HepG2 (cell line): ENCODE results near the gene ADARB2. TPM values are rescaled to one million over a fixed set of nuclear protein-coding genes. Genes with fewer than 3 reads are reported as not detected.

Source experiments
- ATAC-seq: fragments of 200-7000 bp; cut with Tn5 transposase; 3 replicates; pipeline ENCODE4 v1.9.1; 2020; ENCODE audit warnings: mild to moderate bottlenecking, moderate library complexity
- BruUV-seq: library from RNA; stranded (reverse); fragments of 400-500 nt; replicated peaks from 2 replicates; lab custom pipeline; 2021; lab: Mats Ljungman, UMichigan
- CTCF ChIA-PET: fragments of 300-600 bp; formaldehyde crosslinking; extraction: SDS; loops from one replicate; lab custom pipeline; 2021; ENCODE audit warnings: low total read pairs, inconsistent platforms, low intra/inter-chr PET ratio; lab: Yijun Ruan, JAX
- POLR2A ChIA-PET: fragments of 350-600 bp; sonication (Branson Sonifier 250); formaldehyde crosslinking; loops from one replicate; lab custom pipeline; 2020; ENCODE audit warnings: antibody characterized with exemption, inconsistent platforms; lab: Yijun Ruan, JAX
- DNase-seq: peaks from one replicate; pipeline ENCODE4 v3.0.0-alpha.2; 2015; ENCODE audit warnings: low spot score
- FAIRE-seq: peaks from 3 replicates; lab custom pipeline; 2011; peaks lifted over from hg19 to GRCh38; lab: Jason Lieb, UNC
- H2AFZ ChIP-seq: one replicate; pipeline ENCODE4 v1.6.1; 2011; ENCODE audit warnings: low read length, inconsistent platforms
- H3K27ac ChIP-seq: fragments of 300-600 bp; 3 replicates; pipeline ENCODE4 v1.8.0; 2011; ENCODE audit warnings: mixed run types, mild to moderate bottlenecking, mixed read lengths, low read length, inconsistent platforms; ENCODE audit not compliant: insufficient read depth; ENCODE audit errors: extremely low read length
- H3K27me3 ChIP-seq, 2 experiments: fragments of 200-600 bp in 1 of 2; 2 replicates in 1 of 2; 3 replicates in 1 of 2; pipeline versions ENCODE4 v1.6.0 to v1.8.0; 2011; ENCODE audit warnings: low read length in 2 of 2, mild to moderate bottlenecking in 2 of 2, moderate library complexity in 2 of 2, inconsistent platforms in 1 of 2; ENCODE audit not compliant: insufficient read depth in 2 of 2, control insufficient read depth in 1 of 2
- H3K36me3 ChIP-seq, 2 experiments: fragments of 200-600 bp in 1 of 2; replicated peaks in 1 of 2; 2 replicates in 1 of 2; 3 replicates in 1 of 2; pipeline versions ENCODE4 v1.5.1 to v1.8.0; 2011; ENCODE audit warnings: low read length in 2 of 2, inconsistent platforms in 1 of 2; ENCODE audit not compliant: insufficient read depth in 2 of 2, control insufficient read depth in 1 of 2
- H3K4me1 ChIP-seq: 2 replicates; pipeline ENCODE4 v1.5.1; 2012; ENCODE audit warnings: low read length, inconsistent platforms; ENCODE audit not compliant: insufficient read depth
- H3K4me2 ChIP-seq: 2 replicates; pipeline ENCODE4 v1.6.0; 2011; ENCODE audit warnings: low read depth, low read length, inconsistent platforms
- H3K4me3 ChIP-seq, 3 experiments: fragments of 200-600 bp in 1 of 3; sonication (generic), shearing (Covaris generic) in 1 of 3; replicated peaks in 1 of 3; 2 replicates each; pipeline ENCODE4 v1.5.1; 2011 to 2016; ENCODE audit warnings: low read length in 3 of 3, inconsistent platforms in 2 of 3, low read depth in 2 of 3, mild to moderate bottlenecking in 2 of 3, control low read depth in 1 of 3, mixed read lengths in 1 of 3; ENCODE audit not compliant: insufficient read depth in 1 of 3
- H3K79me2 ChIP-seq: one replicate; pipeline ENCODE4 v1.6.1; 2011; ENCODE audit warnings: low read length, inconsistent platforms; ENCODE audit not compliant: insufficient read depth
- H3K9ac ChIP-seq: 2 replicates; pipeline ENCODE4 v1.6.0; 2011; ENCODE audit warnings: mild to moderate bottlenecking, low read depth, low read length, inconsistent platforms; ENCODE audit not compliant: insufficient read depth
- H3K9me3 ChIP-seq: 2 replicates; pipeline ENCODE4 v1.5.1; 2012; ENCODE audit warnings: mild to moderate bottlenecking, low read length
- H4K20me1 ChIP-seq: 2 replicates; pipeline ENCODE4 v1.6.0; 2011; ENCODE audit warnings: inconsistent platforms, mild to moderate bottlenecking, low read length, moderate library complexity; ENCODE audit not compliant: insufficient read depth
- AGO2 ChIP-seq: fragments of 200-400 bp; formaldehyde crosslinking; optimal IDR thresholded peaks from 2 replicates; pipeline ENCODE3; 2017; ENCODE audit warnings: mild to moderate bottlenecking, low read depth, low read length, moderate library complexity
- HOXA3 ChIP-seq: sonication (generic); formaldehyde crosslinking; IDR thresholded peaks from 2 replicates; pipeline ENCODE4 v1.5.0; 2020; ENCODE audit warnings: missing genetic modification reagents
- HOXA5 ChIP-seq: sonication (generic); formaldehyde crosslinking; IDR thresholded peaks from 2 replicates; pipeline ENCODE4 v1.4.0; 2020; ENCODE audit warnings: missing genetic modification reagents
- SP1 ChIP-seq, 2 experiments: fragments of 450-650 bp in 1 of 2; sonication (generic) in 1 of 2; formaldehyde crosslinking in 1 of 2; IDR thresholded peaks; 2 replicates each; pipeline versions ENCODE4 v1.4.0 to v1.6.1; 2016 to 2020; ENCODE audit warnings: missing genetic modification reagents in 1 of 2
- TGIF2 ChIP-seq: IDR thresholded peaks from 2 replicates; pipeline ENCODE4 v1.6.1; 2016; ENCODE audit warnings: control low read depth, missing compliant biosample characterization
- ZFP1 ChIP-seq: IDR thresholded peaks from 2 replicates; pipeline ENCODE4 v1.6.1; 2016
- ZNF317 ChIP-seq: sonication (generic); formaldehyde crosslinking; IDR thresholded peaks from 2 replicates; pipeline ENCODE4 v1.5.0; 2020; ENCODE audit warnings: mild to moderate bottlenecking, missing genetic modification reagents
- ZNF431 ChIP-seq: sonication (generic); formaldehyde crosslinking; IDR thresholded peaks from 2 replicates; pipeline ENCODE4 v1.9.0; 2022; ENCODE audit warnings: missing genetic modification reagents, low read depth, mild to moderate bottlenecking, borderline replicate concordance
- WGBS: methylation state at CpG from one replicate; pipeline ENCODE4 v1.1.6; 2017; ENCODE audit warnings: low lambda C conversion rate; 5-methylcytosine and 5-hydroxymethylcytosine counted together
- in situ Hi-C: cut with HindIII; loops from 2 replicates; pipeline ENCODE4 v1.10.0; 2017; ENCODE audit warnings: low pct_unique_long_range_greater_than_20kb; ENCODE audit not compliant: extremely low pct_ligation_motif_present
- intact Hi-C: fragments of 100-400 bp; cut with micrococcal nuclease; formaldehyde crosslinking; loops from one replicate; pipeline ENCODE4 v1.10.0; 2022; ENCODE audit not compliant: unreplicated experiment
- polyA plus RNA-seq, 8 experiments: library from polyadenylated mRNA; depleted of rRNA in 3 of 8; stranded (reverse) in 7 of 8; unstranded in 1 of 8; fragments of >200 nt; fragmentation: Illumina TruSeq in 4 of 8; extraction: Trizol in 4 of 8; gene quantifications; 2 replicates each; pipeline versions ENCODE4 v1.2.1 to v1.2.3, GENCODE V29; 2011 to 2016; ENCODE audit warnings: low read depth in 4 of 8, missing spikeins in 1 of 8, mixed read lengths in 1 of 8; ENCODE audit not compliant: insufficient read depth in 1 of 8
- total RNA-seq, 5 experiments: library from RNA; depleted of rRNA; stranded (reverse); fragments of >200 nt; fragmentation: Illumina TruSeq; extraction: Trizol; gene quantifications; 2 replicates each; pipeline ENCODE4 v1.2.3, GENCODE V29; 2016; ENCODE audit warnings: low read depth in 1 of 5
- TF ChIP-seq, protein P1 (sequence below): IDR thresholded peaks from 2 replicates; pipeline ENCODE4 v1.6.1; 2016; ENCODE audit warnings: low read depth, missing genetic modification reagents, missing compliant biosample characterization

ADARB2 gene
- total and polyA plus RNA-seq, 2 of the 13 experiments (the other 11 are each of a cell fraction or from before 2014, with no cell fraction given) = not detected

- H3K27me3 ChIP-seq = peaks cover 2 to 50% of the 10 kb centered on the region in 2 experiments
- intact Hi-C loops = no loop called here
- no peak for FAIRE-seq
Measured at GRCh38 chr10:1382711-1383110, 354.6 kb downstream of the ADARB2 start.

GRCh38 chr10:1381339-1381738 is 356.0 kb downstream of the ADARB2 start:
- FAIRE-seq = no peak

More at GRCh38 chr10:1382711-1383110, 354.6 kb downstream of the ADARB2 start:
- in situ Hi-C loops = no loop called here
- Histone ChIP-seq H3K36me3 (no peaks in the 10 kb centered on the region), H3K9me3 (no peaks in the 10 kb centered on the region), H4K20me1 (no peaks in the 10 kb centered on the region), H2AFZ (no peak overlapping the region), H3K4me1 (no peaks in the 10 kb centered on the region), H3K4me2 (no peak overlapping the region), H3K79me2 (no peaks in the 10 kb centered on the region), H3K27ac (no peak overlapping the region), H3K9ac (no peak overlapping the region), H3K4me3 (no peak overlapping the region)
- TF ChIP-seq AGO2 = no peak
- ATAC-seq (no peak), DNase-seq (no peak)
- BruUV-seq = no TSS peak
- WGBS = 16% methylated on average over 9 of the region's 13 CpGs
- CTCF ChIA-PET = no interaction called here
- POLR2A ChIA-PET = no interaction called here

More at GRCh38 chr10:1381339-1381738, 356.0 kb downstream of the ADARB2 start:
- H3K27ac ChIP-seq = no peak overlapping the region
- intact Hi-C loops = no loop called here
- no peak for ATAC-seq
- no peaks in the 10 kb centered on the region for H3K79me2 ChIP-seq
- no peaks in the 10 kb centered on the region for H3K4me1 ChIP-seq
- TF ChIP-seq SP1 (IDR thresholded peaks at IDR 0.05) = no peak
- TF ChIP-seq SP1 (CRISPR knock-in tag; IDR thresholded peaks at IDR 0.05) = no peak
- TF ChIP-seq HOXA3 (CRISPR knock-in tag) = no peak
- TF ChIP-seq, protein P1, sequence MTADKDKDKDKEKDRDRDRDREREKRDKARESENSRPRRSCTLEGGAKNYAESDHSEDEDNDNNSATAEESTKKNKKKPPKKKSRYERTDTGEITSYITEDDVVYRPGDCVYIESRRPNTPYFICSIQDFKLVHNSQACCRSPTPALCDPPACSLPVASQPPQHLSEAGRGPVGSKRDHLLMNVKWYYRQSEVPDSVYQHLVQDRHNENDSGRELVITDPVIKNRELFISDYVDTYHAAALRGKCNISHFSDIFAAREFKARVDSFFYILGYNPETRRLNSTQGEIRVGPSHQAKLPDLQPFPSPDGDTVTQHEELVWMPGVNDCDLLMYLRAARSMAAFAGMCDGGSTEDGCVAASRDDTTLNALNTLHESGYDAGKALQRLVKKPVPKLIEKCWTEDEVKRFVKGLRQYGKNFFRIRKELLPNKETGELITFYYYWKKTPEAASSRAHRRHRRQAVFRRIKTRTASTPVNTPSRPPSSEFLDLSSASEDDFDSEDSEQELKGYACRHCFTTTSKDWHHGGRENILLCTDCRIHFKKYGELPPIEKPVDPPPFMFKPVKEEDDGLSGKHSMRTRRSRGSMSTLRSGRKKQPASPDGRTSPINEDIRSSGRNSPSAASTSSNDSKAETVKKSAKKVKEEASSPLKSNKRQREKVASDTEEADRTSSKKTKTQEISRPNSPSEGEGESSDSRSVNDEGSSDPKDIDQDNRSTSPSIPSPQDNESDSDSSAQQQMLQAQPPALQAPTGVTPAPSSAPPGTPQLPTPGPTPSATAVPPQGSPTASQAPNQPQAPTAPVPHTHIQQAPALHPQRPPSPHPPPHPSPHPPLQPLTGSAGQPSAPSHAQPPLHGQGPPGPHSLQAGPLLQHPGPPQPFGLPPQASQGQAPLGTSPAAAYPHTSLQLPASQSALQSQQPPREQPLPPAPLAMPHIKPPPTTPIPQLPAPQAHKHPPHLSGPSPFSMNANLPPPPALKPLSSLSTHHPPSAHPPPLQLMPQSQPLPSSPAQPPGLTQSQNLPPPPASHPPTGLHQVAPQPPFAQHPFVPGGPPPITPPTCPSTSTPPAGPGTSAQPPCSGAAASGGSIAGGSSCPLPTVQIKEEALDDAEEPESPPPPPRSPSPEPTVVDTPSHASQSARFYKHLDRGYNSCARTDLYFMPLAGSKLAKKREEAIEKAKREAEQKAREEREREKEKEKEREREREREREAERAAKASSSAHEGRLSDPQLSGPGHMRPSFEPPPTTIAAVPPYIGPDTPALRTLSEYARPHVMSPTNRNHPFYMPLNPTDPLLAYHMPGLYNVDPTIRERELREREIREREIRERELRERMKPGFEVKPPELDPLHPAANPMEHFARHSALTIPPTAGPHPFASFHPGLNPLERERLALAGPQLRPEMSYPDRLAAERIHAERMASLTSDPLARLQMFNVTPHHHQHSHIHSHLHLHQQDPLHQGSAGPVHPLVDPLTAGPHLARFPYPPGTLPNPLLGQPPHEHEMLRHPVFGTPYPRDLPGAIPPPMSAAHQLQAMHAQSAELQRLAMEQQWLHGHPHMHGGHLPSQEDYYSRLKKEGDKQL (CRISPR knock-in tag) = no peak
- TF ChIP-seq ZNF317 (CRISPR knock-in tag) = no peak
- TF ChIP-seq ZNF431 (CRISPR knock-in tag) = no peak
- no peak for TF ChIP-seq TGIF2
- TF ChIP-seq ZFP1 (CRISPR knock-in tag) = no peak
- TF ChIP-seq HOXA5 = no peak
- TF ChIP-seq, all 625 proteins: peak for 0
- no peak overlapping the region for H3K9ac ChIP-seq
- no peaks in the 10 kb centered on the region for H3K36me3 ChIP-seq
- H4K20me1 ChIP-seq = no peaks in the 10 kb centered on the region
- no peak for DNase-seq
- H3K4me3 ChIP-seq = no peak overlapping the region
- no peaks in the 10 kb centered on the region for H3K9me3 ChIP-seq
- 3% methylated on average over 5 of the region's 5 CpGs for WGBS
- ChIA-PET POLR2A (no interaction called here), CTCF (no interaction called here)
- H3K4me2 ChIP-seq = no peak overlapping the region
- no TSS peak for BruUV-seq
- H2AFZ ChIP-seq = no peak overlapping the region
- H3K27me3 ChIP-seq = peaks cover 2 to 50% of the 10 kb centered on the region in 2 experiments
- in situ Hi-C loops = no loop called here
